Bronchial epithelial cell (primary cell): ENCODE data around the gene NSFL1C. TPM values are rescaled to one million over a fixed set of nuclear protein-coding genes. Genes with fewer than 3 reads are reported as not detected.

Experiments used
- DNase-seq: peaks from one replicate; pipeline ENCODE4 v3.0.0-alpha.2; 2010; ENCODE audit warnings: low read depth
- FAIRE-seq: peaks from 2 replicates; lab custom pipeline; 2011; peaks lifted over from hg19 to GRCh38; lab: Jason Lieb, UNC
- H3K27me3 ChIP-seq: 2 replicates; pipeline ENCODE4 v1.5.1; 2011; ENCODE audit warnings: low read length; ENCODE audit not compliant: control insufficient read depth, insufficient read depth
- H3K36me3 ChIP-seq: 2 replicates; pipeline ENCODE4 v1.5.1; 2011; ENCODE audit warnings: low read length; ENCODE audit not compliant: control insufficient read depth, insufficient read depth
- H3K4me3 ChIP-seq: 2 replicates; pipeline ENCODE4 v1.5.1; 2011; ENCODE audit warnings: mild to moderate bottlenecking, low read depth, low read length, control low read depth
- total RNA-seq: library from RNA; depleted of rRNA; stranded (reverse); fragments of >200 nt; gene quantifications from 2 replicates; pipeline ENCODE4 v1.2.1, GENCODE V29; 2014
- TF ChIP-seq, protein P1 (sequence below): IDR thresholded peaks from 2 replicates; pipeline ENCODE4 v1.5.1; 2011; ENCODE audit warnings: mild to moderate bottlenecking, moderate library complexity, low read length, control low read depth, inconsistent platforms; ENCODE audit not compliant: insufficient read depth, severe bottlenecking

NSFL1C gene
- total RNA-seq, 1 donor from 2014 or later: 19.7 TPM

GRCh38 chr20:1431158-1431557 lies 35.5 kb downstream of the NSFL1C start:
- TF ChIP-seq, protein P1, sequence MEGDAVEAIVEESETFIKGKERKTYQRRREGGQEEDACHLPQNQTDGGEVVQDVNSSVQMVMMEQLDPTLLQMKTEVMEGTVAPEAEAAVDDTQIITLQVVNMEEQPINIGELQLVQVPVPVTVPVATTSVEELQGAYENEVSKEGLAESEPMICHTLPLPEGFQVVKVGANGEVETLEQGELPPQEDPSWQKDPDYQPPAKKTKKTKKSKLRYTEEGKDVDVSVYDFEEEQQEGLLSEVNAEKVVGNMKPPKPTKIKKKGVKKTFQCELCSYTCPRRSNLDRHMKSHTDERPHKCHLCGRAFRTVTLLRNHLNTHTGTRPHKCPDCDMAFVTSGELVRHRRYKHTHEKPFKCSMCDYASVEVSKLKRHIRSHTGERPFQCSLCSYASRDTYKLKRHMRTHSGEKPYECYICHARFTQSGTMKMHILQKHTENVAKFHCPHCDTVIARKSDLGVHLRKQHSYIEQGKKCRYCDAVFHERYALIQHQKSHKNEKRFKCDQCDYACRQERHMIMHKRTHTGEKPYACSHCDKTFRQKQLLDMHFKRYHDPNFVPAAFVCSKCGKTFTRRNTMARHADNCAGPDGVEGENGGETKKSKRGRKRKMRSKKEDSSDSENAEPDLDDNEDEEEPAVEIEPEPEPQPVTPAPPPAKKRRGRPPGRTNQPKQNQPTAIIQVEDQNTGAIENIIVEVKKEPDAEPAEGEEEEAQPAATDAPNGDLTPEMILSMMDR: no peak
- H3K4me3 ChIP-seq: no peak overlapping the region
- no peak for DNase-seq
- H3K36me3 ChIP-seq: no peaks in the 10 kb centered on the region
- FAIRE-seq: no peak
- H3K27me3 ChIP-seq: no peaks in the 10 kb centered on the region

DNA sequence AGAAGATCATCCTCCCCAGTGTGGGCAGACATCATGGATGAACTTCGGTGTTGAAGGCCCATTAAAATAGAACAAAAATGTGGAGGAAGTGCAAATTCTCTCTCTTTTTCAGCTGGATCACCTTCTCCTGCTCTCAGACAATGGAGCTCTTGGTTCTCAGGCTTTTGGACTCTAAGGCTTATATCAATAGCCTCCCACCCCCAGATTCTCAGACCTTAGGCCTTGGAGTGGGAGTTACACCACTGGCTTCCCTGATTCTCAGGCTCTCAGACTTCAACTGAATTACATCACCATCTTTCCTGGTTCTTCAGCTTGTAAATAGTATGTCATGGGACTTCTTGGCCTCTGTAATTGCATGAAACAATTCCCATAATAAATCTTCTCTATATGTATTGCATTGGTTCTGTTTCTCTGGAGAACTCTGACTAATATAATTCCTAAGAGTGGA lies 36.6 kb downstream of the NSFL1C start:
- H3K4me3 ChIP-seq: no peak overlapping the region
- no peaks in the 10 kb centered on the region for H3K27me3 ChIP-seq
- DNase-seq (no peak), FAIRE-seq (no peak)
- no peaks in the 10 kb centered on the region for H3K36me3 ChIP-seq
- TF ChIP-seq, protein P1: no peak

DNA sequence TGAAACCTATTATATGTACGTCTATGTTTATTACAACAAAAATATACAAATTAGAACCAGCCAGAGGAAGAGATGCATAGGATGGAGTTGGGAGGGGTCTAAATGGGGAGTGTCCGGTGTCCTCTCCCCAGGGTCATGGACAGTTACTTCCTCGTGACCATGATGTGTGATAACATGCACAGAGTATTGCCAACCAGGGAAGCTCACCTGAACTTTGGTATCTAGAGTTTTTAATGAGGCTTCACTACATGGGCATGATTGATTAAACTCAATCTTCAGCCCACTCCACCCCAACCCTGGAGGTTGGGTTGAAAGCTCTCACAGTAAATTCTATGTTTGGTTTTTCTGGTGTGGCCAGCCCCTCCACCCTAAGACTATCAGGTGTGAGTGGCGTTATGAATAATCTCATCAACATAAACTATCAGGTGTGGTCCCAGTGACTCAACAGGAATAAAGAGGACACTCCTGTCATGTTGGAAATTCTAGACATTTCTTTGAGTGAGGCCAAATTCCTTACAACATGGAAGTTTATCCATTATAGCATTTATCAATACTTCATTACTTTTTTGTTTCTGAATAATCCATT lies 37.4 kb downstream of the NSFL1C start:
- FAIRE-seq (no peak), DNase-seq (peak; percentile 54)
- Histone ChIP-seq H3K36me3 (no peaks in the 10 kb centered on the region), H3K4me3 (no peak overlapping the region), H3K27me3 (no peaks in the 10 kb centered on the region)
- TF ChIP-seq, protein P1: no peak

DNA sequence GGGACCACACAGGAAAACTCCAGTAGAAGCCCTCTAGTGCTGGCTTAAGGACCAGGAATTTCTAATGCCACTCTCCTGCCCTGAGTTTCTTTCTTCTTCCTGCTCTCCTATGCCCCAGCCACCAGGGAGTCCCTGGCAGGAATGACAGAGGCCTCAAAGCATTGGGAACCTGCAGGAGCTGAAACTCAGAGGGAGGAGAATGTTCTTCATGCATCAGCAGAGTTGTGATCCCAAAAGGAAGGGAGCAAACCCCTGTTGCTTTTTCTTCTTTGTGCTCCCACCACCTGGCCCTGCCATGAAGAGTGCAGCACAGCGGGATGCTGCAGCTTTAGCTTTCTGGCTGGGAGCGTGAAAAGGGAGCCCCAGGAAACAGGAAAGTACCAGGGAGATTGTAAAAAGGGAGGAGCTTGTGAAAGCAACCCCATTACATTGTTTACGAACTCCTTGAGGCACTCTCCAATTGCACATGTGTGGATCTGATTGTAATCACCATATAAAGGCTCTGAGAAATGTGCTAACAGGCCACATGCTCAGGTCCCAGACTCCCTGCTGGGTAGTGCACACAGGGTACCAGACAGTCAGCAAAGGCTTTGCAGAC lies 39.1 kb downstream of the NSFL1C start:
- DNase-seq (no peak), FAIRE-seq (no peak)
- H3K36me3 ChIP-seq: no peaks in the 10 kb centered on the region
- no peaks in the 10 kb centered on the region for H3K27me3 ChIP-seq
- TF ChIP-seq, protein P1: no peak
- H3K4me3 ChIP-seq: no peak overlapping the region

DNA sequence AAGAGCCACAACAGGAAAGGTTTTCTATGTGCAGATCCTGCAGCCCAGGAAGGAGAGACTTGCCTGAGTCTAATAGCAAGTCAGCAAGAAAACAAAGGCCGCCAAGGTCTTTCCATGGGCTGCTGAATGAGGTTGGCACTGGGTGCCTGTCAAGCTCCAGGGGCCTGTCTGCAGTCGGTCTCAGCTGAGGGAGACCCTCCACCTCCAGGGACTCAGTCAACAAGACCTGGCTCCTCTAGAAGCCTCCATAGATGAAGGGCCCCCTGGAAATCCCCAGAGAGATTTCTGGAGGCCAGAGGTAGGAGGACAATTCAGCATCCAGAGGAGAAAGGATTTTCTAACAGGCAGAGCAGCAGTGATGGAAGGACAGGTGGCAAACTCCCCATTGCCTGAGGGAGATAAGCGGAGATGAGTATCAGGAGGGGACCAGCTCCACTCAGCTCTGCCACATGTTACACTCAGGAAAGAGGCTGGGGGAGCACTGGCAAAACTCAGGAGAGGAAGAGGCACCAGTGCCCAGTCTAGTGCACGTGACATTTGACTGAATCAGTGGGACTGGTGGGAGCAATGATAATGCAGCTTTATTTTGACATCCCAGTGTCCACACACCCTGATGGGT lies 40.3 kb downstream of the NSFL1C start:
- DNase-seq (no peak), FAIRE-seq (no peak)
- Histone ChIP-seq H3K4me3 (no peak overlapping the region), H3K27me3 (no peaks in the 10 kb centered on the region), H3K36me3 (no peaks in the 10 kb centered on the region)
- TF ChIP-seq, protein P1: no peak
